Left renal cortex interstitium (tissue), 4 donors: Measurements from ENCODE around the gene MIAT. TPM values are rescaled to one million over a fixed set of nuclear protein-coding genes. Genes with fewer than 3 reads are reported as not detected.

Experiments
- DNase-seq, 4 donors: peaks; one replicate each; pipeline ENCODE4 v3.0.0-alpha.2; 2013; ENCODE audit warnings: low read depth in 4 of 4, low spot score in 2 of 4, missing footprints in 1 of 4
- polyA plus RNA-seq, 4 donors: library from polyadenylated mRNA; unstranded; fragments of 120-200 nt; gene quantifications; one replicate each; pipeline ENCODE4 v1.2.1, GENCODE V29; 2013; ENCODE audit not compliant: insufficient read length in 4 of 4

Gene MIAT
- polyA plus RNA-seq, 4 donors: 0.14 to 0.69 (median 0.45) TPM

DNA sequence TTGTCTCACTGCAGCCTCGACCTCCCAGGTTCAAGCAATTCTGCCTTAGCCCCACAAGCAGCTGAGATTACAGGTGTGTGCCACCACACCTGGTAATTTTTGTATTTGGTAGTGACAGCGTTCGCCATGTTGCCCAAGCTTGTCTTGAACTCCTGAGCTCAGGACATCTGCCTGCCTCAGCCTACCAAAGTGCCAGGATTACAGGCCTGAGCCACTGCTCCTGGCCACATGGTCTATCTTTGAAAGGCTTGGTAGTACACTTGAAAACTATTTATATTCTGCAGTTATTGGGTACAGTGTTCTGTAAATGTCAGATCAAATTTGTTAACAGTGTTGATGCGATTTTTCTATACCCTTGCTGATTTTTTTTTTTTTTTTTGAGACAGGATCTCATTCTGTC is 26.1 kb upstream of the MIAT start:
- DNase-seq: no peak

DNA sequence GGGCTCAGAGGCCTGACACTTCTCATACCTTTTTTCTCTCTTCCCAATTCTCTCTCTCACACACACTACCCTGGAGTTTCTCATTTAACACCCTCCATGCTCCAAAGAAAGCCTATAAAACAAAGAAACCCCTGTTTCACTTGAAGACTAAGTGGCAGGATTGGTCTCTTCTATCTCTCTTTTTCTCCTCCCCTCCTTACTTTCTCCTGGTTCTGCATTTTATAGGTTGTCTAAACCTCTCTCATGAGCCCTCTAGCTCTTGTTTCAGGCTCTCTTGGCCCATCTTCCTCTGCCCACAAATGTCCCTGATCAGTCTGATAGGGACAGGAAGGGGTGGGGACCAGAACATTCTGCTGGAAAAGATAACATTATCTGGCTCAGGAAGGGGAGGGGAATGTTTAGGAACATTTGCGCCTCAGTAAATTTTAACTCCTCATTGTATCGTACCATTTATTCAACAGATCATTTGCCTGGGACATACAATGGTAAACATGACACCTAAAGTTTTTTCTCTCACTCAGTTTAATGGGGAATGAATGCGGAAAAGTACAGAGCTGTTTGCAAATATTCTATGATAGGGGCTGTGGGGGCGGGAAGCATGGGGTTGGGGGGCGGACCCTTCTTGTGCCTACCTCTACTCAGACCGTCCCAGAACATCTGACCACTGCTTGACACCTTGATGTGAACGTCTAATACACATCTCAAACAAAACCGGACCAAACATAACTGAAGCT is 24.8 kb upstream of the MIAT start:
- DNase-seq: no peak

- no peak for DNase-seq
Measured at GRCh38 chr22:26634189-26634588, 23.2 kb upstream of the MIAT start.

DNA sequence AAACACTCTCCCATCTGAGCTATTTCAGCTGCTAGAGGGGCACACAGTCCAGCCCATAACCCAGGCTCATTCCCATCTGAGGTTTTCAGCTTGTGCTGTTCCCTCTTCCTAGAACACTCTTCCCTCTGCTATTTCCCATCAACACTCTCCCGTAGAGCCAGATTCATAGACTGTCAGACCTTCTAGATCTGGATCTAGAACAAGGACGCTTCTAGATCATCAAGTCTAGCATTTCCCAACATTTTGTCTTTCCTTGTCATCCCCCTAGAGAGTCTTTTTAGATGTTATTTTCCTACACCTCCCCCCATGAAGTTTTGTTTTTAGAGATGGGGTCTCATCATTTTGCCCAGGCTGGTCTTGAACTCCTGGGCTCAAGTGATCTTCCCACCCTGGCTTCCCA is 22.3 kb upstream of the MIAT start:
- no peak for DNase-seq

- no peak for DNase-seq
Measured at GRCh38 chr22:26636296-26636695, 21.1 kb upstream of the MIAT start.

- no peak for DNase-seq
Measured at GRCh38 chr22:26642465-26643417, 14.6 kb upstream of the MIAT start.

DNA sequence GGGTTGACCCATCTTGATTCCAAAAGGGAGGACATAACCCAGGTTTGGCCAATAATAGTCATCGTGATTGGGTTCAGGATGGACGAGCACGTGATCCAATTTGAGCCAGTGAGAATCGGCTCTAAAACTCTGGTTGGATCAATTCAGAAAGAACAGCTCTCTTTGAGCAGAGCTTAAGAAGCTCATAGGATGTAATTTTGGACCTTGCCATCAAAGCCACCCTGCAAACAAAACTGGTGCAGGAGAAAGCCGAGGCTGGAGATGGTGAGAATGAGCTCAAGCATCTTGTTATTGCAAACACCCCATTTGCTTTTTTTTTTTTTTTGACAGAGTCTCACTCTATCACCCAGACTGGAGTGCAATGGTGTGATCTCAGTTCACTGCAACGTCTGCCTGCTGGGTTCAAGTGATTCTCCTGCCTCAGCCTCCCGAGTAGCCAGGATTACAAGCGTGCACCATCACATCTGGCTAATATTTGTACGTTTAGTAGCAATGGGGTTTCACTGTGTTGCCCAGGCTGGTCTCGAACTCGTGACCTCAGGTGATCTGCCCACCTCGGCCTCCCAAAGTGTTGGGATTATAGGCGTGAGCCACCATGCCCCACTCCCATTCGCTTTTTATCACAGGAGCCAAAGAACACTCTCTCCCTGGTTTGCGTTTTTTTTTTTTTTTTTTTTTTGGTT is 13.8 kb upstream of the MIAT start:
- no peak for DNase-seq

DNA sequence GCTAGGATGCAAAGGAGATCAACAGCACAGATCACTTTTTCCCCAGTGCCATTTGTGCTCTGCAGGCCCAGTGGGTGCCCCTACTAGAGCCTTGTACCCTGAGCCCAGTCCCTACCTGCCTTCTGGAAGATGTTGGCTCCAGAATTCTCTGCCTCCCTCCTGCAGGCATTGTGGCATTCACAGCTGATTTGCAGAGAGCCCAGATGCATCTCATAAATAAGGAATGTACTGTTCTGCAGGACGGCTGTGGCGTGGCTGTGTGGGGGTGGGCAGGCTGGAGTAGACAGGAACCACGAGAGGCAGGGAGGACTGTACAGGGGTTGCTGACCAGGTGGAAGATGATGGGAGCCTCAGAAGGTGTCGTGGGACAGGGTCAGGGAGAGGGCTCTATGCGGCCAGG is 11.2 kb upstream of the MIAT start:
- no peak for DNase-seq

GRCh38 chr22:26648011-26648497 is 9.3 kb upstream of the MIAT start:
- DNase-seq: no peak

- no peak for DNase-seq
Measured at GRCh38 chr22:26648528-26649388, 8.6 kb upstream of the MIAT start.

DNA sequence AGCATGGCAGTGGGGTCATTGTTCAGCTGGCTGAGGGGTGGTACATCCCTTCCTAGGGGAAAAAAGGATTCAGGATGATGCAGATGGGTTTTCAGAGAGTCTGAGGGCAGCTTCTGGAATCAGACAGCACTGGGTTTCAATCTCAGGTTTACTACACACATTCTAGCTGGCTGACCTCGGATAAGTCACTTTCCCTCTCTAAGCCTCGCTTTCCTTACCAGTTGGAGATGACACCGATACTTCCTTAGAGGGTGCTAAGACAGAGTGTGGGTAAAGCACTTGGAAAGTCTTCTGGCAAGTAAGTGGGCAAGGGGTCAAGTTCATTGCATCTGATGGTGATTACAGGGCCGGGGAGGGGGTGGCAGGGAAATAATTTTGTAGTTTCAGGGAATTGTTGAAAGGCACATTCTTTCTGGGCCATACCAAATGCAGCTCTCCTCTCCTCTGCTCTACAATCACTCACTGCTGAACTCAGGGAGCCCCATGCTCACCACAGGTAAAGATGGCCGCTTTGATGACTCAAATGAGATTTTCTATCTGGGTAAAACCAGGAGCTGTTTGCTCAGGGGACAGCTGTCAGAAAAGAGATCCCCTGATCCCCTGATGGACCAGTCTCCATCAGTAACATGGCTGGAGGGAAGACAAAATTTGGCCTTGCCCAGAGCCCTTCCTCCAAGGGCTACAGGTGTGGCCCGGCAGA is 6.5 kb upstream of the MIAT start:
- no peak for DNase-seq

GRCh38 chr22:26651815-26652214 is 5.6 kb upstream of the MIAT start:
- no peak for DNase-seq

DNA sequence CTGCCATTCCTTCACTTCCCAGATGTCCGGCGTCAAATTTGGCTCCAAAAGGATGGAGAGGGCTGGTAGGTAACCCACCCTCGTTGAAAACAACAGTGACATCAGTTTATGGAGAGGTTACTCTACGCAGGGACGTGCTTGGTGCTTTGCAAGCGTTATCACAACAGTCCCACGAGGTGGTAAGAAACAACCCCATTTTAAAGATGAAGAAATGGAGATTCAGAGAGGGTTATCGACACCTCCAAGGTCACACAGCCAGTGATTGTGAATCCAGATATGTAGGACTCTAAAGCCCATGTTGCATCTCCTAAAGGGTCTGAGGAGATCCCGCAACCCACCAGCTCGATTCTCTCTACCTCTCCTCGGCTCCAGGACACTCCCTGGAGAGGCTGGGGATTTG is 773 bp downstream of the MIAT start:
- DNase-seq: no peak

DNA sequence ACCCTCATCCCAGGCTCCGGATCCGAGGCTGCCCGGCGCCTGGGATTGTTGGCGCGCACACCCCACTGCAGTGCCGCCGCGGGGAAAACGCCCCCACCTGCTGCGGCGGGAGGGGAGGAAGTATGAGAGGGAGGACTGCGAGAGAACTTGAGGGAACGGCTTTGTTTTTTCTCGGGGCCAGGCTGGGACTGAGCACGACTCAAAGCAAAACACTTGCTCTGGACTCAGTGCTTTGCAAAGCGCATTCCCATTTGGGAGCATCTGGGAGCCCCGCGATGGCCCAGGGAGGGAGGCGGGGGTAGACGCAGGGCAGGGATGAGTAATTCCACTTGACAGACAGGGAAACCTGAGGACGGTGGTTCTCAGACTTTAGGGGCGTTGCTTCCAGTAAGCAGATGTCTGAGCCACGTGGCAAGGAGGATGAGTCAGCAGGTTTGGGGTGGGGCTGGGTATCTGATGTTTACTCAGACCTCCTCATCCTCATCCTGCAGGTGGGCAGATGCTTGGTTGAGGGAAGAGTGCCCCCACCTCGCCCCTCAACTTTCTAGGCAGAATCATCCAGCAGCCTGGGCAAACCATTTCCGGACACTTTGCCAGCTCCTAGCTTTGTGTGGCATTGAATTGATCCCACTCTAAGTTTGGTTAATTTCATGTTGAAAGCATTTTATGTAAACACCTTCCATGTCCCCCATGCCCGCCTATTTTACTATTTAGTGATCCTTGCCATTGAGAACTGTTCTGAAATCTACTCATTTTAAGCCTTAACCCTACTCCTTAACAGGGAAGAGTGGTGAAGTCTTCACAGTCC is 1.5 kb downstream of the MIAT start:
- no peak for DNase-seq

DNA sequence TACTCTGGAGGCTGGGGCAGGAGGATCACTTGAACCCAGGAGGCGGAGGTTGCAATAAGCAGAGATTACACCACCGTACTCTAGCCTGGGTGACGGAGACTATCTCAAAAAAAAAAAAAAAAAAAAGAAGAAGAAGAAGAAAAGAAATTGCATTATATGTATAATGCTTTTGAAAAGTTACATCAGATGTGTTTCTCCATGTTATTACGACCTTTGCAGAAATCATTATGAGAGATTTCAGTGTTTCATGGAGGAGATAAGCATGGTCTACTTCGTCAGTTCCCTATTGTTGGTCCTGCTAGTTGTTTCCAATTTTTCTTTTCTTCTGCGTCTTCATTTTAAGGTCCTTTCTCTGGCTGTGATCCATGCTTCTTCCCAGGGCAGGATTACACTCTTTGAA is 3.0 kb downstream of the MIAT start:
- no peak for DNase-seq

GRCh38 chr22:26660961-26661578 is 3.7 kb downstream of the MIAT start:
- no peak for DNase-seq

DNA sequence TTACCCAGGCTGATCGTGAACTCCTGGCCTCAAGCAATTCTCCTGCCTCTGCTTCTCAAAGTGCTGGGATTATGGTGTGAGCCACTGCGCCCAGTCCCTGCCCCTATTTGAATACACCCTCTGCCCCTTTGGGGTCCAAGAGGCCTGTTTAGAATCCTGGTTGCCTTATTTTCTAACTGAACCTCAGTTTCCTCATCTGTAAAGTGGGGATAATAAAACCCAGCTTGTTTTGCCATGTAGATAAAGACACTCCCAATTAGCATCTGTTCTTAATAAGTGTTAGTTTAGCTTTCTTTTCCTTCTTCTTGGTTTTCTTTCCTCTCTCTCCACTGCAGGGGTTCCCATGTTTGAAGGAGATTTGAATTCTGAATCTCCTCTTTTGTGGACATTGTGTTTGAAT is 4.8 kb downstream of the MIAT start:
- DNase-seq: no peak

- DNase-seq: no peak
Measured at GRCh38 chr22:26663374-26663923, 6.1 kb downstream of the MIAT start.
